Measurements from ENCODE around the gene ESCO1.

GRCh38 chr18:21559195-21559594, 41.3 kb downstream of the ESCO1 start:
- no peak for TF ChIP-seq POLR2A (IDR thresholded peaks at IDR 0.05)
- no peak for TF ChIP-seq CTCF (IDR thresholded peaks at IDR 0.05)
